Ishikawa (cell line): ENCODE results near the gene SASH1.
A peak's percentile ranks its signal among the peaks of the same experiment; 100 is the strongest.

Experiments used
- CEBPB ChIP-seq: IDR thresholded peaks from 2 replicates; pipeline ENCODE4 v1.6.1; 2012
- CREB1 ChIP-seq: IDR thresholded peaks from 2 replicates; pipeline ENCODE4 v1.6.1; 2012; ENCODE audit warnings: low read depth
- EGR1 ChIP-seq: IDR thresholded peaks from 2 replicates; pipeline ENCODE4 v1.6.1; 2012
- EP300 ChIP-seq: IDR thresholded peaks from 2 replicates; pipeline ENCODE4 v1.6.1; 2012; ENCODE audit warnings: borderline replicate concordance
- FOXM1 ChIP-seq: IDR thresholded peaks from 2 replicates; pipeline ENCODE4 v1.6.1; 2012; ENCODE audit warnings: low read depth, borderline replicate concordance
- MAX ChIP-seq: IDR thresholded peaks from 2 replicates; pipeline ENCODE4 v1.6.1; 2012
- NFIC ChIP-seq: IDR thresholded peaks from 2 replicates; pipeline ENCODE4 v1.6.1; 2012
- RAD21 ChIP-seq: IDR thresholded peaks from 2 replicates; pipeline ENCODE4 v1.6.1; 2012; ENCODE audit warnings: low read depth
- REST ChIP-seq: IDR thresholded peaks from 2 replicates; pipeline ENCODE4 v1.6.1; 2012; ENCODE audit warnings: low read depth, mild to moderate bottlenecking
- TAF1 ChIP-seq: IDR thresholded peaks from 2 replicates; pipeline ENCODE4 v1.6.1; 2012; ENCODE audit warnings: low read depth, mild to moderate bottlenecking
- TCF12 ChIP-seq: IDR thresholded peaks from 2 replicates; pipeline ENCODE4 v1.6.1; 2012; ENCODE audit warnings: low read depth
- TEAD4 ChIP-seq: IDR thresholded peaks from 2 replicates; pipeline ENCODE4 v1.6.1; 2012
- USF1 ChIP-seq: IDR thresholded peaks from 2 replicates; pipeline ENCODE4 v1.6.1; 2012
- YY1 ChIP-seq: IDR thresholded peaks from 2 replicates; pipeline ENCODE4 v1.6.1; 2012; ENCODE audit warnings: low read depth
- ZBTB7A ChIP-seq: IDR thresholded peaks from 2 replicates; pipeline ENCODE4 v1.6.1; 2012; ENCODE audit warnings: low read depth

The SASH1 gene

GRCh38 chr6:148422085-148422484 is 79.4 kb downstream of the SASH1 start:
- no peak for TF ChIP-seq USF1
- no peak for TF ChIP-seq YY1
- TF ChIP-seq CEBPB, result no peak
- no peak for TF ChIP-seq TEAD4
- no peak for TF ChIP-seq EP300
- TF ChIP-seq CREB1, result no peak
- peak; percentile 39; the same call in 1 of the 2 replicates for TF ChIP-seq TCF12
- 0 out of 2 replicates have a peak, but pooled peaks have one; percentile 31 for TF ChIP-seq NFIC
- no peak for TF ChIP-seq MAX
- TF ChIP-seq EGR1, result no peak

- TF ChIP-seq TCF12 (no peak), TAF1 (no peak), REST (no peak), USF1 (no peak), CEBPB (no peak), TEAD4 (no peak), EP300 (no peak), MAX (no peak), FOXM1 (no peak), YY1 (no peak)
These were observed 80.5 kb downstream of the SASH1 start for GRCh38 chr6:148423133-148423532.

- TF ChIP-seq USF1, result no peak
- TF ChIP-seq REST, result no peak
- TF ChIP-seq TEAD4, result no peak
- TF ChIP-seq RAD21, result no peak
- TF ChIP-seq EP300, result no peak
These were observed 81.1 kb downstream of the SASH1 start for GRCh38 chr6:148423601-148424270.

GRCh38 chr6:148425443-148425842 is 82.8 kb downstream of the SASH1 start:
- TF ChIP-seq RAD21 (no peak), TAF1 (no peak), TEAD4 (no peak), FOXM1 (no peak), REST (no peak), YY1 (no peak), TCF12 (no peak), NFIC (no peak), CREB1 (no peak), EP300 (no peak), CEBPB (no peak), EGR1 (no peak), ZBTB7A (no peak)
